NB4 (cell line): ENCODE results near the gene GALNT10.

Experiments
- POLR2A ChIP-seq: IDR thresholded peaks from 2 replicates; pipeline ENCODE4 v1.6.1; 2011; ENCODE audit warnings: mild to moderate bottlenecking; ENCODE audit not compliant: insufficient read length; ENCODE audit errors: extremely low read depth
- TF ChIP-seq, protein P1 (sequence below): IDR thresholded peaks from one replicate; pipeline ENCODE4 v1.5.1; 2012; ENCODE audit warnings: low read depth, low read length

DNA sequence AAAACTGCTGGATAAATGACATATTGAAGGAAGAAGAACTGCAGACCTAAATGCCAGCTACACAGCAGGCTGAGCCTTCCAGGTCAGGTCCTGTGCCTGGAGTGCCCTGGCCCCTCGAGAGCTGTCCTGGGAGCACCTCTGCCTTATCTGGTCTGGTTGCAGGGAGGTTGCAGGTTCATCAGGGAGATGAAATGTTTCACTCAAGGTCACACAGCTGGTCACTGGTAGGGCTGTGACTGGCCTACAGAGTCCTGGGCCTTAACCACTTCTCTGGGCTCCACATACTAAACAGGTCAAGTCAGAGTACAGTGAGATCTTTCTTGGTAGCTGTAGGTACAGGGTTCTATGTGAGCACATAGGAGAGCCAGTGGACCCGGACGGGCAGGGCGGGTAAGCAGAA, 16.7 kb downstream of the GALNT10 start:
- TF ChIP-seq, protein P1, sequence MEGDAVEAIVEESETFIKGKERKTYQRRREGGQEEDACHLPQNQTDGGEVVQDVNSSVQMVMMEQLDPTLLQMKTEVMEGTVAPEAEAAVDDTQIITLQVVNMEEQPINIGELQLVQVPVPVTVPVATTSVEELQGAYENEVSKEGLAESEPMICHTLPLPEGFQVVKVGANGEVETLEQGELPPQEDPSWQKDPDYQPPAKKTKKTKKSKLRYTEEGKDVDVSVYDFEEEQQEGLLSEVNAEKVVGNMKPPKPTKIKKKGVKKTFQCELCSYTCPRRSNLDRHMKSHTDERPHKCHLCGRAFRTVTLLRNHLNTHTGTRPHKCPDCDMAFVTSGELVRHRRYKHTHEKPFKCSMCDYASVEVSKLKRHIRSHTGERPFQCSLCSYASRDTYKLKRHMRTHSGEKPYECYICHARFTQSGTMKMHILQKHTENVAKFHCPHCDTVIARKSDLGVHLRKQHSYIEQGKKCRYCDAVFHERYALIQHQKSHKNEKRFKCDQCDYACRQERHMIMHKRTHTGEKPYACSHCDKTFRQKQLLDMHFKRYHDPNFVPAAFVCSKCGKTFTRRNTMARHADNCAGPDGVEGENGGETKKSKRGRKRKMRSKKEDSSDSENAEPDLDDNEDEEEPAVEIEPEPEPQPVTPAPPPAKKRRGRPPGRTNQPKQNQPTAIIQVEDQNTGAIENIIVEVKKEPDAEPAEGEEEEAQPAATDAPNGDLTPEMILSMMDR: no peak
- TF ChIP-seq POLR2A: no peak
